ENCODE measurements around the gene ALKAL2. TPM values are rescaled to one million over a fixed set of nuclear protein-coding genes. Genes with fewer than 3 reads are reported as not detected.
A peak's percentile ranks its signal among the peaks of the same experiment; 100 is the strongest.

The ALKAL2 gene
- total RNA-seq, 1 experiment from 2014 or later: not detected

- TF ChIP-seq CTCF (IDR thresholded peaks at IDR 0.05; ENCODE audit: unreplicated experiment): no peak
- H3K4me3 Mint-ChIP-seq (ENCODE audit: low read depth, unreplicated experiment): no peak overlapping the region
- H3K36me3 Mint-ChIP-seq (ENCODE audit: insufficient read depth, unreplicated experiment): peaks cover 25% of the 10 kb centered on the region
- no peak for DNase-seq
- no peaks in the 10 kb centered on the region for H3K9me3 Mint-ChIP-seq (ENCODE audit: low read depth, unreplicated experiment)
- no peaks in the 10 kb centered on the region for H3K27me3 Mint-ChIP-seq (ENCODE audit: unreplicated experiment)
- H3K4me1 Mint-ChIP-seq (ENCODE audit: low read depth, unreplicated experiment): peaks cover 21% of the 10 kb centered on the region
- no peak overlapping the region for H3K27ac Mint-ChIP-seq (ENCODE audit: unreplicated experiment)
- intact Hi-C loops (cut with micrococcal nuclease; ENCODE audit: unreplicated experiment): no loop called here
- no TSS peak for BruUV-seq (replicated peaks)
- CTCF ChIA-PET: no interaction called here
These were observed 12.4 kb downstream of the ALKAL2 start for GRCh38 chr2:275466-275865.

- no peak overlapping the region for H3K27ac Mint-ChIP-seq (ENCODE audit: unreplicated experiment)
- no peak overlapping the region for H3K4me3 Mint-ChIP-seq (ENCODE audit: low read depth, unreplicated experiment)
- no peaks in the 10 kb centered on the region for H3K9me3 Mint-ChIP-seq (ENCODE audit: low read depth, unreplicated experiment)
- no TSS peak for BruUV-seq (replicated peaks)
- H3K27me3 Mint-ChIP-seq (ENCODE audit: unreplicated experiment): no peaks in the 10 kb centered on the region
- H3K4me1 Mint-ChIP-seq (ENCODE audit: low read depth, unreplicated experiment): peaks cover 31% of the 10 kb centered on the region
- intact Hi-C loops (cut with micrococcal nuclease; ENCODE audit: unreplicated experiment): no loop called here
- H3K36me3 Mint-ChIP-seq (ENCODE audit: insufficient read depth, unreplicated experiment): peaks cover 20% of the 10 kb centered on the region
- no peak for TF ChIP-seq CTCF (IDR thresholded peaks at IDR 0.05; ENCODE audit: unreplicated experiment)
- CTCF ChIA-PET: interaction anchor here (1.2 kb wide), 1 partner anchor 28 kb away, joined by 6 read pairs; no protein-coding TSS in a partner anchor
- DNase-seq: peak; percentile 13
These were observed 13.4 kb downstream of the ALKAL2 start for GRCh38 chr2:274503-274902.

GRCh38 chr2:273333-273732 is 14.6 kb downstream of the ALKAL2 start:
- no peak overlapping the region for H3K4me3 Mint-ChIP-seq (ENCODE audit: low read depth, unreplicated experiment)
- CTCF ChIA-PET: interaction anchor here (1.2 kb wide), 1 partner anchor 27 kb away, joined by 6 read pairs; no protein-coding TSS in a partner anchor
- no TSS peak for BruUV-seq (replicated peaks)

GRCh38 chr2:271917-272316 is 16.0 kb downstream of the ALKAL2 start:
- CTCF ChIA-PET: no interaction called here

More at GRCh38 chr2:273333-273732, 14.6 kb downstream of the ALKAL2 start:
- Mint-ChIP-seq H3K9me3 (ENCODE audit: low read depth, unreplicated experiment) (no peaks in the 10 kb centered on the region), H3K27ac (ENCODE audit: unreplicated experiment) (no peak overlapping the region), H3K27me3 (ENCODE audit: unreplicated experiment) (no peaks in the 10 kb centered on the region), H3K36me3 (ENCODE audit: insufficient read depth, unreplicated experiment) (peaks cover 18% of the 10 kb centered on the region), H3K4me1 (ENCODE audit: low read depth, unreplicated experiment) (peaks cover 33% of the 10 kb centered on the region)
- intact Hi-C loops (cut with micrococcal nuclease; ENCODE audit: unreplicated experiment): no loop called here
- no peak for DNase-seq
- no peak for TF ChIP-seq CTCF (IDR thresholded peaks at IDR 0.05; ENCODE audit: unreplicated experiment)

More at GRCh38 chr2:271917-272316, 16.0 kb downstream of the ALKAL2 start:
- H3K27me3 Mint-ChIP-seq (ENCODE audit: unreplicated experiment): no peaks in the 10 kb centered on the region
- peaks cover 41% of the 10 kb centered on the region for H3K4me1 Mint-ChIP-seq (ENCODE audit: low read depth, unreplicated experiment)
- H3K36me3 Mint-ChIP-seq (ENCODE audit: insufficient read depth, unreplicated experiment): peaks cover 11% of the 10 kb centered on the region
- H3K9me3 Mint-ChIP-seq (ENCODE audit: low read depth, unreplicated experiment): no peaks in the 10 kb centered on the region
- no peak overlapping the region for H3K4me3 Mint-ChIP-seq (ENCODE audit: low read depth, unreplicated experiment)
- H3K27ac Mint-ChIP-seq (ENCODE audit: unreplicated experiment): no peak overlapping the region
- TF ChIP-seq CTCF (IDR thresholded peaks at IDR 0.05; ENCODE audit: unreplicated experiment): no peak
- no TSS peak for BruUV-seq (replicated peaks)
- no peak for DNase-seq
- intact Hi-C loops (cut with micrococcal nuclease; ENCODE audit: unreplicated experiment): no loop called here
